Measurements from ENCODE around the gene FAM89A.

- TF ChIP-seq CTCF (IDR thresholded peaks at IDR 0.05) (no peak), POLR2A (IDR thresholded peaks at IDR 0.05) (no peak)
Measured at GRCh38 chr1:231044588-231044987, 4.5 kb upstream of the FAM89A start.
